Neuronal stem cell (in vitro differentiated cells): ENCODE measurements around the gene TMEM86A.
A peak's percentile ranks its signal among the peaks of the same experiment; 100 is the strongest.

Source experiments
- DNase-seq: peaks from one replicate; pipeline ENCODE4 v3.0.0-alpha.2; 2013; ENCODE audit warnings: low spot score
- H2AFZ ChIP-seq: one replicate; pipeline ENCODE4 v1.6.1; 2013; ENCODE audit warnings: mild to moderate bottlenecking, low read length, inconsistent platforms
- H2AK5ac ChIP-seq: 2 replicates; pipeline ENCODE4 v1.6.1; 2013; ENCODE audit warnings: low read depth, mild to moderate bottlenecking, inconsistent platforms, low read length, moderate library complexity, mixed read lengths
- H2BK120ac ChIP-seq: 2 replicates; pipeline ENCODE4 v1.6.1; 2013; ENCODE audit warnings: low read depth, mild to moderate bottlenecking, inconsistent platforms, low read length, moderate library complexity, mixed read lengths
- H2BK12ac ChIP-seq: one replicate; pipeline ENCODE4 v1.6.1; 2013; ENCODE audit warnings: low read length, inconsistent platforms
- H2BK15ac ChIP-seq: 2 replicates; pipeline ENCODE4 v1.6.1; 2013; ENCODE audit warnings: mild to moderate bottlenecking, low read length, inconsistent platforms, mixed read lengths
- H2BK5ac ChIP-seq: one replicate; pipeline ENCODE4 v1.6.1; 2013; ENCODE audit warnings: inconsistent platforms, mild to moderate bottlenecking, low read length, moderate library complexity
- H3K14ac ChIP-seq: one replicate; pipeline ENCODE4 v1.6.1; 2013; ENCODE audit warnings: low read length, inconsistent platforms
- H3K18ac ChIP-seq: 2 replicates; pipeline ENCODE4 v1.6.1; 2013; ENCODE audit warnings: low read length, inconsistent platforms
- H3K23ac ChIP-seq: 2 replicates; pipeline ENCODE4 v1.6.1; 2013; ENCODE audit warnings: low read depth, mild to moderate bottlenecking, mixed read lengths, low read length, inconsistent platforms; ENCODE audit not compliant: poor library complexity
- H3K27ac ChIP-seq: replicated peaks from 3 replicates; pipeline ENCODE4 v1.5.1; 2013; ENCODE audit warnings: low read length, inconsistent platforms
- H3K27me3 ChIP-seq, 3 experiments: 2 replicates each; pipeline ENCODE4 v1.6.1; 2013; ENCODE audit warnings: low read length in 3 of 3, mild to moderate bottlenecking in 2 of 3, inconsistent platforms in 1 of 3, low read depth in 1 of 3, mixed read lengths in 1 of 3, moderate library complexity in 1 of 3; ENCODE audit not compliant: control insufficient read depth in 3 of 3, insufficient read depth in 3 of 3
- H3K36me3 ChIP-seq, 2 donors: replicated peaks in 1 of 2; 2 replicates each; pipeline ENCODE4 v1.6.1; 2013; ENCODE audit warnings: low read length in 2 of 2; ENCODE audit not compliant: control insufficient read depth in 2 of 2, insufficient read depth in 2 of 2
- H3K4ac ChIP-seq: 2 replicates; pipeline ENCODE4 v1.6.1; 2013; ENCODE audit warnings: inconsistent platforms, mild to moderate bottlenecking, low read length, moderate library complexity
- H3K4me1 ChIP-seq, 2 donors: 1 replicate in 1 of 2; 2 replicates in 1 of 2; pipeline ENCODE4 v1.6.1; 2013; ENCODE audit warnings: low read length in 2 of 2, low read depth in 1 of 2; ENCODE audit not compliant: control insufficient read depth in 2 of 2, insufficient read depth in 1 of 2
- H3K4me2 ChIP-seq: one replicate; pipeline ENCODE4 v1.6.1; 2013; ENCODE audit warnings: mild to moderate bottlenecking, low read length, inconsistent platforms; ENCODE audit not compliant: insufficient read depth, poor library complexity, severe bottlenecking
- H3K4me3 ChIP-seq, 2 donors: 2 replicates each; pipeline ENCODE4 v1.5.1; 2013; ENCODE audit warnings: low read length in 2 of 2, mild to moderate bottlenecking in 2 of 2, inconsistent platforms in 1 of 2, moderate library complexity in 1 of 2
- H3K79me1 ChIP-seq: one replicate; pipeline ENCODE4 v1.6.1; 2013; ENCODE audit warnings: low read depth, mild to moderate bottlenecking, inconsistent platforms, low read length, moderate library complexity
- H3K9ac ChIP-seq: one replicate; pipeline ENCODE4 v1.6.1; 2013; ENCODE audit warnings: mild to moderate bottlenecking, low read depth, low read length, inconsistent platforms; ENCODE audit not compliant: poor library complexity
- H3K9me3 ChIP-seq, 2 donors: replicated peaks in 1 of 2; 2 replicates each; pipeline versions ENCODE3 to v1.6.1; 2013; ENCODE audit warnings: low read length in 2 of 2, mild to moderate bottlenecking in 2 of 2, inconsistent platforms in 1 of 2, low read depth in 1 of 2, mixed read lengths in 1 of 2, moderate library complexity in 1 of 2; ENCODE audit not compliant: control insufficient read depth in 2 of 2, insufficient read depth in 1 of 2
- H4K8ac ChIP-seq: one replicate; pipeline ENCODE4 v1.6.1; 2013; ENCODE audit warnings: low read depth, mild to moderate bottlenecking, inconsistent platforms, low read length, moderate library complexity
- H4K91ac ChIP-seq: one replicate; pipeline ENCODE4 v1.6.1; 2013; ENCODE audit warnings: low read length, low read depth, mild to moderate bottlenecking, inconsistent platforms; ENCODE audit not compliant: poor library complexity
- WGBS, 2 donors: extraction: QIAGEN DNeasy Blood & Tissue Kit; methylation state at CpG; one replicate each; pipeline ENCODE4 v1.1.7; 2013; ENCODE audit warnings: missing lambda C conversion rate in 2 of 2, mixed read lengths in 1 of 2; ENCODE audit not compliant: insufficient read length in 2 of 2, insufficient replicate concordance in 1 of 2; ENCODE audit errors: extremely low coverage in 2 of 2; 5-methylcytosine and 5-hydroxymethylcytosine counted together

The TMEM86A gene

GRCh38 chr11:18710545-18710944 is 12.0 kb downstream of the TMEM86A start:
- no peak overlapping the region for H2BK15ac ChIP-seq
- no peak overlapping the region for H4K8ac ChIP-seq
- no peak overlapping the region for H3K4me3 ChIP-seq
- no peak overlapping the region for H3K27ac ChIP-seq
- H2AK5ac ChIP-seq: no peak overlapping the region
- no peaks in the 10 kb centered on the region for H3K4me1 ChIP-seq
- H3K18ac ChIP-seq: no peak overlapping the region
- WGBS, 2 donors: no CpG with 5 or more reads among the region's 5 CpGs
- no peak overlapping the region for H3K23ac ChIP-seq
- no peak overlapping the region for H2AFZ ChIP-seq
- no peak overlapping the region for H4K91ac ChIP-seq
- H3K4me2 ChIP-seq: no peak overlapping the region
- no peaks in the 10 kb centered on the region for H3K36me3 ChIP-seq
- H3K27me3 ChIP-seq: peaks cover 0 to 71% (median 8%) of the 10 kb centered on the region in 3 experiments
- H3K14ac ChIP-seq: no peak overlapping the region
- H2BK12ac ChIP-seq: no peak overlapping the region
- no peaks in the 10 kb centered on the region for H3K79me1 ChIP-seq
- H2BK120ac ChIP-seq: no peak overlapping the region
- H3K4ac ChIP-seq: no peak overlapping the region
- no peak overlapping the region for H2BK5ac ChIP-seq
- H3K9me3 ChIP-seq: no peaks in the 10 kb centered on the region
- no peak for DNase-seq
- no peak overlapping the region for H3K9ac ChIP-seq

- no CpG with 5 or more reads among the region's 26 CpGs for WGBS, 2 donors
- Histone ChIP-seq H2BK12ac (peak overlapping the region; percentile 80), H2BK15ac (no peak overlapping the region), H3K4me2 (no peak overlapping the region), H3K14ac (peak overlapping the region; percentile 41), H2BK120ac (no peak overlapping the region), H3K27ac (no peak overlapping the region), H3K27me3 (peaks cover 0 to 73% (median 5%) of the 10 kb centered on the region in 3 experiments), H2BK5ac (no peak overlapping the region), H3K4me3 (no peak overlapping the region), H3K79me1 (no peaks in the 10 kb centered on the region), H2AFZ (no peak overlapping the region), H4K8ac (no peak overlapping the region), H3K23ac (peak overlapping the region; percentile 34), H3K36me3 (no peaks in the 10 kb centered on the region), H3K4ac (peak overlapping the region; percentile 40), H3K18ac (peak overlapping the region; percentile 27), H3K4me1 (no peaks in the 10 kb centered on the region), H4K91ac (no peak overlapping the region), H3K9ac (peak overlapping the region; percentile 71), H3K9me3 (no peaks in the 10 kb centered on the region), H2AK5ac (peak overlapping the region; percentile 48)
- DNase-seq: no peak
Measured at GRCh38 chr11:18713646-18714442, 15.3 kb downstream of the TMEM86A start.

DNA sequence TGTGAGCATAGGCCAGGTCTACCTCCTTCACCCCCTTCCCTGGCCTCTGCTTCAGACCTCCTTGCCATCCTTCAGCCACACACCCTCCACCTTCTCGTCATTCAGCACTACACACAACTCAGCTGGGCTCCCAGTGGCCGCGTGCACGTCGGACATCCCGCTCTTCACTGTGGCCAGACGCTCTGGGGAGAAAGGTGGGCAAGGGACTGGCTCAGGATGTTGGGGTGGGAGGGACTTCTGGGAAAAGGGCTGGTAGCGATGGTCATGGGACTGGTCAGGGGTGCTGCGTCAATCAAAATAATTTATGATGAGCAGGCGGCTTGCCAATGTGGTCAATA is 15.8 kb downstream of the TMEM86A start:
- no peaks in the 10 kb centered on the region for H3K4me1 ChIP-seq
- H4K91ac ChIP-seq: no peak overlapping the region
- WGBS, 2 donors: no CpG with 5 or more reads among the region's 10 CpGs
- H3K9me3 ChIP-seq: no peaks in the 10 kb centered on the region
- H3K4me3 ChIP-seq: no peak overlapping the region
- no peak overlapping the region for H4K8ac ChIP-seq
- no peak overlapping the region for H3K9ac ChIP-seq
- H3K4ac ChIP-seq: peak overlapping the region; percentile 40
- H2AK5ac ChIP-seq: no peak overlapping the region
- H3K27ac ChIP-seq: no peak overlapping the region
- H3K27me3 ChIP-seq: peaks cover 0 to 69% (median 2%) of the 10 kb centered on the region in 3 experiments
- no peak overlapping the region for H2BK15ac ChIP-seq
- H3K23ac ChIP-seq: no peak overlapping the region
- H2BK120ac ChIP-seq: no peak overlapping the region
- H3K14ac ChIP-seq: peak overlapping the region; percentile 41
- H3K18ac ChIP-seq: no peak overlapping the region
- H3K79me1 ChIP-seq: no peaks in the 10 kb centered on the region
- H2BK5ac ChIP-seq: no peak overlapping the region
- H3K4me2 ChIP-seq: no peak overlapping the region
- no peak overlapping the region for H2BK12ac ChIP-seq
- DNase-seq: no peak
- no peak overlapping the region for H2AFZ ChIP-seq
- H3K36me3 ChIP-seq: no peaks in the 10 kb centered on the region

DNA sequence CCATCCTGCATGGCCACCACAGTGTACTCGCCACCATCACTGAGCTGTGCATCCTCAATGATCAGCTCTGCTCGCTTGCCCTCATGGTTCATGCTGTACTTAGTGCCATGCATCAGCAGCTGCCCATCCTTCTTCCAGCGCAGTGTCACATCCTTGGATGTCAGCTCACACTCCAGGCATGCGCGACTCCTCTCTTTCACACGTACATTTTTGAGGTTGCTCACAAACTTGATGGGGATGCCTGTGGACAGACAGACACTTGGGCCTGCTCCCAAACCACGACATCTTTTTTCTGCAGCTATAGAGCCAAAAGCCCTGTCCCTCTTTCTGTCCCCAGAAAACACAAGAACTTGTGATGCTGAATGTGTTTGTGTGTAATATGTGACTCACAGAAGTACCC is 16.9 kb downstream of the TMEM86A start:
- H3K18ac ChIP-seq: no peak overlapping the region
- no CpG with 5 or more reads among the region's 7 CpGs for WGBS, 2 donors
- H3K36me3 ChIP-seq: no peaks in the 10 kb centered on the region
- H3K14ac ChIP-seq: peak overlapping the region; percentile 85
- peak overlapping the region in 1 of 2 donors; percentile 24 for H3K4me3 ChIP-seq
- no peak overlapping the region for H3K27ac ChIP-seq
- no peak overlapping the region for H2BK120ac ChIP-seq
- H2AK5ac ChIP-seq: no peak overlapping the region
- H3K79me1 ChIP-seq: no peaks in the 10 kb centered on the region
- H3K9me3 ChIP-seq: no peaks in the 10 kb centered on the region
- no peak for DNase-seq
- H4K91ac ChIP-seq: no peak overlapping the region
- H4K8ac ChIP-seq: no peak overlapping the region
- no peak overlapping the region for H3K4ac ChIP-seq
- no peak overlapping the region for H3K9ac ChIP-seq
- no peak overlapping the region for H2BK15ac ChIP-seq
- no peak overlapping the region for H2BK12ac ChIP-seq
- peaks cover 0 to 69% (median 2%) of the 10 kb centered on the region in 3 experiments for H3K27me3 ChIP-seq
- H2BK5ac ChIP-seq: no peak overlapping the region
- no peak overlapping the region for H3K4me2 ChIP-seq
- no peaks in the 10 kb centered on the region for H3K4me1 ChIP-seq
- no peak overlapping the region for H2AFZ ChIP-seq
- H3K23ac ChIP-seq: peak overlapping the region; percentile 22
